GM15510 (cell line): ENCODE data around the gene WBP2.

Experiments
- POLR2A ChIP-seq: IDR thresholded peaks from 3 replicates; pipeline ENCODE4 v1.6.1; 2011; ENCODE audit warnings: borderline replicate concordance; ENCODE audit not compliant: insufficient read length; ENCODE audit errors: extremely low read depth

The WBP2 gene

GRCh38 chr17:75893305-75894048 is 38.3 kb upstream of the WBP2 start:
- no peak for TF ChIP-seq POLR2A

- TF ChIP-seq POLR2A, result no peak
Measured at GRCh38 chr17:75892556-75893224, 37.6 kb upstream of the WBP2 start.

- TF ChIP-seq POLR2A, result no peak
Measured at GRCh38 chr17:75891605-75892555, 36.7 kb upstream of the WBP2 start.

GRCh38 chr17:75891022-75891604 is 36.0 kb upstream of the WBP2 start:
- no peak for TF ChIP-seq POLR2A

GRCh38 chr17:75889454-75889853 is 34.3 kb upstream of the WBP2 start:
- TF ChIP-seq POLR2A, result no peak

- no peak for TF ChIP-seq POLR2A
Measured at GRCh38 chr17:75888484-75888883, 33.3 kb upstream of the WBP2 start.

GRCh38 chr17:75885431-75885830 is 30.3 kb upstream of the WBP2 start:
- TF ChIP-seq POLR2A, result no peak

GRCh38 chr17:75881678-75882454 is 26.7 kb upstream of the WBP2 start:
- no peak for TF ChIP-seq POLR2A

GRCh38 chr17:75880266-75880665 is 25.1 kb upstream of the WBP2 start:
- no peak for TF ChIP-seq POLR2A

GRCh38 chr17:75878174-75878998 is 23.3 kb upstream of the WBP2 start, which contains the start of gene TRIM47:
TSS of gene TRIM47 (minus strand) at chr17:75878581. CDS start at chr17:75878548, 33 bp downstream.
- TF ChIP-seq POLR2A, result no peak

GRCh38 chr17:75877752-75878173 is 22.6 kb upstream of the WBP2 start:
- TF ChIP-seq POLR2A, result peak; percentile 44

GRCh38 chr17:75876938-75877751 is 22.0 kb upstream of the WBP2 start:
- peak; percentile 15 for TF ChIP-seq POLR2A
